NCI-H82 treated with DMSO at 0.1 percent for 48 hours (cell line): ENCODE measurements around the gene RPUSD3.

ENCODE experiments used
- DNase-seq: peaks from one replicate; lab custom pipeline; 2025; ENCODE audit not compliant: unreplicated experiment; lab: John Stamatoyannopoulos, UW

The RPUSD3 gene

GRCh38 chr3:9834520-9835380 lies 9.1 kb downstream of the RPUSD3 start:
- no peak for DNase-seq

GRCh38 chr3:9833078-9833477 lies 10.7 kb downstream of the RPUSD3 start:
- no peak for DNase-seq

GRCh38 chr3:9831253-9831652 lies 12.6 kb downstream of the RPUSD3 start:
- no peak for DNase-seq

DNA sequence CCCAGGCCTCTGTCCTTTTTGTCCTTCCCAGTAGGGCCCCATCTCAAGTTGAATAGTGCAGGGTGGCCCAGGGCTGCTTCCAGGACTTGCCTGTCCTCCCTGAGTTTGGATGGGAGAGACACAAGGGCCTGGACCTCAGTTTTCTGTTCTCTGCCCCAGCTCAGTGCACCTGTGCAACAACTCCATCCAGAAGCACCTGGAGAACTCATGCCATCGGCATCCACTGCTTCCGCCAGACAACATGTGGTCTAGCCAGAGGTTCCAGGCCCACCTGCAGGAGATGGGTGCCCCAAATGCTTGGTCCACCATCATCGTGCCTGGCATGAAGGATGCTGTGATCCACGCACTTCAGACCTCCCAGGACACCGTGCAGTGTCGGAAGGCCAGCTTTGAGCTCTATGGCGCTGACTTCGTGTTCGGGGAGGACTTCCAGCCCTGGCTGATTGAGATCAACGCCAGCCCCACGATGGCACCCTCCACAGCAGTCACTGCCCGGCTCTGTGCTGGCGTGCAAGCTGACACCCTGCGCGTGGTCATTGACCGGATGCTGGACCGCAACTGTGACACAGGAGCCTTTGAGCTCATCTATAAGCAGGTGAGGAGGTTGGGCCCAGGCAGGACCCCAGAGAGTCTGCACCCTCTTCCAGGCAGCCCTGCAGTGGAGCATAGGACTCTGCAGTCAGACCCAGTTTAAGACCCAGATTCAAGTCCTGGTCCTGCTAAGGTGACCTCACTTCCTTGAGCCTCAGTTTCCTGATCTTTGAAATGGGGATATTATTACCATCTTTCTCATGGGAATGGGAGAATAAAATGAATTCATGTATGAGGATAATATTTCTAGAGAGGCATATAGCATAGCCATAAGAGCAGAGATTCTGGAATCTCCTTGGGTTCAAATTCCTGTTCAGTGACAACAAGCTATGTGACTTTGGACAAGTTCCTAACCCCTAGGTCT lies 14.7 kb downstream of the RPUSD3 start:
- no peak for DNase-seq

- DNase-seq = peak; percentile 21
Measured at GRCh38 chr3:9826815-9827573, 16.8 kb downstream of the RPUSD3 start.

- no peak for DNase-seq
Measured at GRCh38 chr3:9825451-9826040, 18.3 kb downstream of the RPUSD3 start.

- peak; percentile 16 for DNase-seq
Measured at GRCh38 chr3:9820946-9821345, 22.9 kb downstream of the RPUSD3 start.

DNA sequence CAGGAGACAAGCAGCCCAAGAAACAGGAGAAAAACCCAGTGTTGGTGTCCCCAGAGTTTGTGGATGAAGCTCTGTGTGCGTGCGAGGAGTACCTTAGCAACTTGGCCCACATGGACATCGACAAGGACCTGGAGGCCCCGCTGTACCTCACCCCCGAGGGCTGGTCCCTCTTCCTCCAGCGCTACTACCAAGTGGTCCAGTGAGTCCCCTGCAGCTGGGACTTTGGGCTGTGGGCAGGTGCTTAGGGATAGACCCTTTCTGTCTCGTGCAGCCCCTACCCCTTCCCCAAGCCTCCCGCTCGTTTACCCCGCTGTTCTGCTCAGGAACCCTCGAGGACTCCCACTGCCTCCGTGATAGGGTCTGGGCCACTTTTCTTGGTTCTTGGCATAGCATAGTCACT lies 23.3 kb downstream of the RPUSD3 start:
- DNase-seq = no peak

DNA sequence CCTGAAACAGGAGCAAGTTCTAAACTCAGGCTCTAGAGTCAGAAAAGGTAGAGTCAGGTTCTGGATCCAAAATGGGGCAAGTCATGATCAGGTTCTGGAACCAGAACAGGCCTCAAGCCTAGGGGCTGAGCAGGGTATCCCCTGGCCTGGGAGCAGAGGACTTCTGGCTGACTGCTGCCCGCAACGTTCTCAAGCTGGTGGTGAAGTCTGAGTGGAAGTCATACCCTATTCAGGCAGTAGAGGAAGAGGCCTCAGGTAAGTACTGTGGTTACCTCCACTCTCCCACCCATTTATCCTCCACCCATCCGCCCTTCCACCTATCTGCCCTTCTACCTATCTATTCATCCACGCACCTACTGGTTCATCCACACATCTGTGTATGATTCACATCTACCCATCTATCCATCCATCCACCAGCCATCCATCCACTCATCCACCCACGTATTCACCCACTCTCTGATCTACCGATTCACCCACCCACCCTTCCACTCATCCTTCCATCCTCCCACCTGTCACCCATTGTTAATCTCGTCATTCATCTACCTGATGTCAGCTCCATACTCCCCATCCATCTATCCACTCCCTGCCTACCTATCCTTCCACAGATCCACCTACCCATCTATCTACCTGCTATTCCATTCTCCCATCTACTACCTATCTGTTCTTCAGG lies 25.0 kb downstream of the RPUSD3 start:
- DNase-seq = no peak

- no peak for DNase-seq
Measured at GRCh38 chr3:9817436-9817835, 26.4 kb downstream of the RPUSD3 start.

DNA sequence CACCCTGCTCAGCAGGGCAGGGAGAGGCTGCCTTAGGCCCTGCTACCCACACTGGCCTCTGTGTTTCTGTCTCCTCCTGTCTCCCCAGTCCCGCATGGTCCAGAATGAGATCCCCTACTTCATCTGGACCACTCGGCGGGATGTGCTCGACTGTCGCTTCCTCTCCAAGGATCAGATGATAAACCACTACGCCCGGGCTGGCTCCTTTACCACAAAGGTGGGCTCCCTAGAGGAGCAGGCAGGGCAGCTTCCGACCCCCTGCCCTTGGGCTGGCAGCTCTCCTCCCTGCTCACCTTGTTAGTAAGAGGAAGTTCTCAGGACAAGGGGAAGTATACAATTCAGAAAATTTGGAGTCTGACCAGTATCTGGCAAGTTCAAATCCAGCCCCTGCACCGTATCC lies 27.8 kb downstream of the RPUSD3 start:
- no peak for DNase-seq

- no peak for DNase-seq
Measured at GRCh38 chr3:9812870-9813483, 30.8 kb downstream of the RPUSD3 start.

DNA sequence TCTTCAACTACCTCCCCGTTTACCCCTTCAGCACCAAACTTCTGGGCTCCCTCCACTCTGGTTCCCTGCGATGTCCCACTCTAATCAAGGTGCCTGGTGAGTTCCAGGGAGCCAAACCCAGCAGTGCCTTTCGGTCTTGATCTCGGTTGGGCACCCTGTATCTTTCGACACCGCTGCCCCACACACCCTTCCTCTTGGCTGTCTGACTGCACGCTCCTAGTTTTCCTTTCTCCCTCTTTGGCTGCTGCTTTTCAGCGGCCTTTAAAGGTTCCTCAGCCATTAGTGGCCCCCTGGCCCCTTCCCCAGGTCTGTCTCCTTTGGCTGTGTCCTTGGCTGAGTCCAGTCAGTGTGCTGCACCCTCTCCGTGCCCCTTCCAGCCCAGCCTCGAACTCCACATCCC lies 33.0 kb downstream of the RPUSD3 start:
- no peak for DNase-seq

- DNase-seq = no peak
Measured at GRCh38 chr3:9810433-9810770, 33.4 kb downstream of the RPUSD3 start.

GRCh38 chr3:9809615-9810432 lies 34.0 kb downstream of the RPUSD3 start, which contains the start of gene TTLL3:
Gene TTLL3, plus strand, starts transcription at chr3:9810262. Its CDS starts 400 bp downstream, at chr3:9810662.
- DNase-seq = no peak

- DNase-seq = no peak
Measured at GRCh38 chr3:9809239-9809614, 34.6 kb downstream of the RPUSD3 start.

- DNase-seq = peak; percentile 30
Measured at GRCh38 chr3:9808345-9809037, 35.3 kb downstream of the RPUSD3 start.

- DNase-seq = no peak
Measured at GRCh38 chr3:9807981-9808344, 35.8 kb downstream of the RPUSD3 start.
